HUES6 (cell line): Measurements from ENCODE around the gene IGFBP4.

Experiments used
- H3K27ac ChIP-seq: 2 replicates; pipeline ENCODE4 v1.7.0; 2013; ENCODE audit warnings: low read depth, mild to moderate bottlenecking, low read length, inconsistent platforms
- H3K27me3 ChIP-seq: 2 replicates; pipeline ENCODE4 v1.6.1; 2013; ENCODE audit warnings: low read length; ENCODE audit not compliant: control insufficient read depth, insufficient read depth
- H3K36me3 ChIP-seq: 2 replicates; pipeline ENCODE4 v1.6.1; 2013; ENCODE audit warnings: low read length; ENCODE audit not compliant: control insufficient read depth, insufficient read depth
- H3K4me1 ChIP-seq: 2 replicates; pipeline ENCODE4 v1.6.1; 2013; ENCODE audit warnings: low read length; ENCODE audit not compliant: control insufficient read depth, insufficient read depth
- H3K4me3 ChIP-seq: 2 replicates; pipeline ENCODE4 v1.5.1; 2013; ENCODE audit warnings: low read depth, low read length
- H3K9ac ChIP-seq: one replicate; pipeline ENCODE4 v1.6.1; 2013; ENCODE audit warnings: mild to moderate bottlenecking, low read length
- H3K9me3 ChIP-seq: 2 replicates; pipeline ENCODE4 v1.6.1; 2013; ENCODE audit warnings: low read depth, low read length; ENCODE audit not compliant: control insufficient read depth, insufficient read depth

The IGFBP4 gene

DNA sequence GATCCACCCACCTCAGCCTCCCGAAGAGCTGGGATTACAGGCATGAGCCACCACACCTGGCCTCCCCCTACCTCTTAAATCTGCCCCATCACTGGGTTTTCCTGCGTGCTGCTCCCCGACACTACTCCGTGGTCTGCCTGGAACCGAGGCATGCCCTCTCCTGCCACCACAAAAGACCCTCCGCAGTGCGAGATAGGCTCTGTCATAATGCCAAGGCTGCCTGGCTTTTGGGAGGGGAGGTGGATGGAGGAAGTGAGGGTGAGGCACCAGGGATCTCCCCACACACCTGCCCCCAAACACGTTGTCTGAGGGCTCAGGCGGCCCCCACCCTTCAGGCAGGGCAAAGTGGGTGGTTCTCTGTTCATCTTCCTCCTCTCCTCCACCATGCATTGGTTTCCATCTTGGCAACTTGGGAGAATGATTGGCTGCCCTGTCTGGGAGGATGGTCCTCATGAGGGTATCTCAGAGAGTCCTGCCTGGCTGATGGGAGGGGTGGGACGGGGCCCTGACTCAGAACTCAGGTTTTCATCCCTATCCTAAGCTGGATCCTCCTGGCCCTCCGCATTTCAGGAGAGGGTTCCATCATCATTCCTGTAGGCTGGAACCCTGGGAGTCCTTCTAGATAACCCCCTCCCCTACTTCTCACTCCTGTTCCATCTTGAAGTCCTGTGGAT is 23.2 kb downstream of the IGFBP4 start:
- Histone ChIP-seq H3K27me3 (no peaks in the 10 kb centered on the region), H3K4me1 (peaks cover 32% of the 10 kb centered on the region), H3K36me3 (no peaks in the 10 kb centered on the region), H3K9me3 (no peaks in the 10 kb centered on the region), H3K9ac (no peak overlapping the region), H3K27ac (no peak overlapping the region), H3K4me3 (no peak overlapping the region)

- H3K36me3 ChIP-seq = no peaks in the 10 kb centered on the region
- no peaks in the 10 kb centered on the region; the same call in 1 of the 2 replicates for H3K9me3 ChIP-seq
- no peak overlapping the region for H3K4me3 ChIP-seq
- H3K27me3 ChIP-seq = no peaks in the 10 kb centered on the region
- no peak overlapping the region for H3K27ac ChIP-seq
- peaks cover 32% of the 10 kb centered on the region for H3K4me1 ChIP-seq
- no peak overlapping the region for H3K9ac ChIP-seq
Measured at GRCh38 chr17:40467281-40467867, 24.1 kb downstream of the IGFBP4 start.

DNA sequence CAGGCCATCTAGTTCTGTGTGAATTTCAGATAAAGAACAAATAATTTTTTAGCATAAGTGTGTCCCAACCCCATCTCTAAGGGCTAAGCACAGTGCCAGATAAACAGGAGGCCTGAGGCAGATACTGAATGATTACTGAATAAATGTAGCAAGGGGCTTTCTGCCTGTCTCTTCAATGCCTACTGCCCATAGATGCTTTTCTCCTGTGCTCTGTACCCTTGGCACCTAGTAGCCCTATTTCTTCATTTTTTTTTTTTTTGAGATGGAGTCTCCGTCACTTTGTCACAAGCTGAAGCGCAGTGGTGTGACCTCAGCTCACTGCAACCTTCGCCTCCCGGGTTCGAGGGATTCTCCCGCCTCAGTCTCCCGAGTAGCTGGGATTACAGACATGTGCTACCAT is 25.3 kb downstream of the IGFBP4 start:
- Histone ChIP-seq H3K9ac (no peak overlapping the region), H3K27ac (no peak overlapping the region), H3K36me3 (no peaks in the 10 kb centered on the region), H3K9me3 (no peaks in the 10 kb centered on the region; the same call in 1 of the 2 replicates), H3K4me3 (no peak overlapping the region), H3K4me1 (peaks cover 29% of the 10 kb centered on the region), H3K27me3 (no peaks in the 10 kb centered on the region)

- no peaks in the 10 kb centered on the region for H3K36me3 ChIP-seq
- H3K4me1 ChIP-seq = peaks cover 36% of the 10 kb centered on the region
- no peak overlapping the region for H3K9ac ChIP-seq
- no peak overlapping the region for H3K27ac ChIP-seq
- no peaks in the 10 kb centered on the region for H3K27me3 ChIP-seq
- no peak overlapping the region for H3K4me3 ChIP-seq
- H3K9me3 ChIP-seq = no peaks in the 10 kb centered on the region; the same call in 1 of the 2 replicates
Measured at GRCh38 chr17:40469805-40470675, 26.8 kb downstream of the IGFBP4 start.

GRCh38 chr17:40470932-40471828 is 27.9 kb downstream of the IGFBP4 start:
- Histone ChIP-seq H3K27me3 (no peaks in the 10 kb centered on the region), H3K27ac (peak overlapping the region; percentile 49; the same call in 1 of the 2 replicates), H3K4me1 (peaks cover 44% of the 10 kb centered on the region), H3K9ac (peak overlapping the region; percentile 60), H3K9me3 (no peaks in the 10 kb centered on the region; the same call in 1 of the 2 replicates), H3K36me3 (no peaks in the 10 kb centered on the region), H3K4me3 (no peak overlapping the region)

DNA sequence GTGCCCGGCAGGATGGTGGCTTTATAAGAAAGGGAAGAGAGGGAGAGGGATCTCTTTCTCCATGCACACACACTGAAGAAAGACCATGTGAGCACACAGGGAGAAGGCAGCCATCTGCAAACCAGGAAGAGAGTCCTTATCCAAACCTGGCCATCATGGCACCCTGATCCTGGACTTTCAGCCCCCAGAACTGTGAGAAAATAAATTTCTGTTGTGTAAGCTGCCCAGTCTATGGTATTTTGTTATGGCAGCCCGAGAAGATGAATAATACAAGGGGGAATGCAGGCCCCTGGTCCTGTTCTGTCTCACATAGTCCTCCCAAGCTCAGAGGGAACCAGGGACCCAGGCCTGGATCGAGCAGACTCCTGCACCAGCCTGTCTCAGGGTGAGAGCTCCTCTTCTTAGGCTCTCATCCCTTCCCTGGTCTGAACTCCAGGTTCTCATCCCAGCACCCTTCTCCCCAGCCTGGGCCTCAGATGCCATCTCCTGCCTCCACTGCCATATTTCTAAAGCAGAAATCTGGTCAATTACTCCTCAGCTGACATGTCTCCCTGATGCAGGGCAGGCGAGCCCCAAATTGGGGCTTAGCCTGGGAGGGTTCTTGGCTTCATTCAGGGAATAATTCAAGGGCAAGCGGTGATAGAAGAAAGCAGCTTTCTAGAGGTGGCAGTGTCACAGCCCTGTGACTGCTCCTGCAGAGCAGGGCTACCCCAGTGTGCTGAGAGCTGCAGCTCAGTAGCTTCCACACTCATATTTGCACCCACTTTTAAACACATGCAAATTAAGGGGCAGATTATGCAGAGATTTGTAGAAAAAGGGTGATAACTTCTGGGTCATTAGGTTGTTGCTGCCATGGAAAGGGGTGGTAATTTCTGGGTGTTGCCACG is 28.8 kb downstream of the IGFBP4 start:
- H3K9ac ChIP-seq = no peak overlapping the region

DNA sequence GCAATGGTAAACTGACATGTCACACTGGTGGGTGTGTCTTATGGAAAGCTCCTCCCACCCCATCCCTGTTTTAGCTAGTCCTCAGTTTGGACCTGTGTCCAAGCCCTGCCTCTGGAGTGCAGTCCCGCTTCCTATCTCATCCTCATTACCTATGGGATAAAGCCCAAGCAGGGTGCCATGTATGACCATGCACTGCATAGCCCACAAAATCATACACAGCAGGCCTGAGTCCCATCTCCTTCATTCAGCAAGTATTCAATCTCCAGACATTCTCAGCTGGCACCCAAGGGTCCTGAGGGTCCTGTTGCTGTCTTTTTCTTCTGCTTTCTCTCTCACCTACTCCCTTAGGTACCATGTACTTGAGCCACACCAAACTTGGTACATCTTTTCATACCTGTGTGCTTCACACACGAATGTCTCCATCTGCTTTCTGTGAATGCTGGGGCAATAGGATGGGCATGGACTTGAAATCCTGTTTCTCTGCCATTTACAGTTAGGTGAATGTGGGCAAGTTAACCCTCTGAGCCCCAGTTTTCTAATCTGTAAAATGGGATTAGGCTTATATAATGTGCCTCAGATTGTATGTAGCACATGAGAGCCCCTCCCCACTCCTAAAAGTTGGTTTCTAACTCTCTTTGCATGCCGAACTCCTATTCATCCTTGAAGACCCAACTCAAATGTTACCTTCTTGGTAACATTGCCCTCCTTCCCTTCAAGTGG is 29.6 kb downstream of the IGFBP4 start:
- Histone ChIP-seq H3K4me1 (peaks cover 44% of the 10 kb centered on the region), H3K9me3 (no peaks in the 10 kb centered on the region; the same call in 1 of the 2 replicates), H3K27ac (no peak overlapping the region), H3K4me3 (no peak overlapping the region), H3K27me3 (no peaks in the 10 kb centered on the region), H3K9ac (no peak overlapping the region), H3K36me3 (no peaks in the 10 kb centered on the region)

More for the DNA sequence above, 28.8 kb downstream of the IGFBP4 start:
- Histone ChIP-seq H3K27me3 (no peaks in the 10 kb centered on the region), H3K4me1 (peaks cover 44% of the 10 kb centered on the region), H3K4me3 (no peak overlapping the region), H3K9me3 (no peaks in the 10 kb centered on the region; the same call in 1 of the 2 replicates), H3K36me3 (no peaks in the 10 kb centered on the region), H3K27ac (no peak overlapping the region)

- H3K9ac ChIP-seq = no peak overlapping the region
- no peak overlapping the region for H3K27ac ChIP-seq
- no peaks in the 10 kb centered on the region for H3K36me3 ChIP-seq
- no peaks in the 10 kb centered on the region; the same call in 1 of the 2 replicates for H3K9me3 ChIP-seq
- peaks cover 44% of the 10 kb centered on the region for H3K4me1 ChIP-seq
- no peaks in the 10 kb centered on the region for H3K27me3 ChIP-seq
- H3K4me3 ChIP-seq = no peak overlapping the region
Measured at GRCh38 chr17:40473573-40474365, 30.5 kb downstream of the IGFBP4 start.

GRCh38 chr17:40474419-40475002 is 31.3 kb downstream of the IGFBP4 start:
- H3K4me3 ChIP-seq = no peak overlapping the region
- H3K27ac ChIP-seq = no peak overlapping the region
- H3K27me3 ChIP-seq = no peaks in the 10 kb centered on the region
- H3K9me3 ChIP-seq = no peaks in the 10 kb centered on the region; the same call in 1 of the 2 replicates
- no peaks in the 10 kb centered on the region for H3K36me3 ChIP-seq
- peak overlapping the region; percentile 11 for H3K9ac ChIP-seq
- peaks cover 44% of the 10 kb centered on the region for H3K4me1 ChIP-seq
